Activated CD4-positive, alpha-beta T cell treated with anti-CD3 and anti-CD28 coated beads for 24 hours (primary cell): Measurements from ENCODE around the gene POU6F2.
"Not testable (repeated sequence)": the region's sequence is repeated elsewhere in the genome, so short reads cannot be mapped to it uniquely, and the experiment has no call there.

Experiments used
- DNase-seq, 2 donors: peaks; one replicate each; pipeline ENCODE4 v3.0.0-alpha.2; 2020; ENCODE audit warnings: low read depth in 2 of 2

The POU6F2 gene, protein sequence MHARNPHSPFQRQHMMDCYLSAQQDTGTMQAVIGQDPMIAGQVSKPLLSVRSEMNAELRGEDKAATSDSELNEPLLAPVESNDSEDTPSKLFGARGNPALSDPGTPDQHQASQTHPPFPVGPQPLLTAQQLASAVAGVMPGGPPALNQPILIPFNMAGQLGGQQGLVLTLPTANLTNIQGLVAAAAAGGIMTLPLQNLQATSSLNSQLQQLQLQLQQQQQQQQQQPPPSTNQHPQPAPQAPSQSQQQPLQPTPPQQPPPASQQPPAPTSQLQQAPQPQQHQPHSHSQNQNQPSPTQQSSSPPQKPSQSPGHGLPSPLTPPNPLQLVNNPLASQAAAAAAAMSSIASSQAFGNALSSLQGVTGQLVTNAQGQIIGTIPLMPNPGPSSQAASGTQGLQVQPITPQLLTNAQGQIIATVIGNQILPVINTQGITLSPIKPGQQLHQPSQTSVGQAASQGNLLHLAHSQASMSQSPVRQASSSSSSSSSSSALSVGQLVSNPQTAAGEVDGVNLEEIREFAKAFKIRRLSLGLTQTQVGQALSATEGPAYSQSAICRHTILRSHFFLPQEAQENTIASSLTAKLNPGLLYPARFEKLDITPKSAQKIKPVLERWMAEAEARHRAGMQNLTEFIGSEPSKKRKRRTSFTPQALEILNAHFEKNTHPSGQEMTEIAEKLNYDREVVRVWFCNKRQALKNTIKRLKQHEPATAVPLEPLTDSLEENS

DNA sequence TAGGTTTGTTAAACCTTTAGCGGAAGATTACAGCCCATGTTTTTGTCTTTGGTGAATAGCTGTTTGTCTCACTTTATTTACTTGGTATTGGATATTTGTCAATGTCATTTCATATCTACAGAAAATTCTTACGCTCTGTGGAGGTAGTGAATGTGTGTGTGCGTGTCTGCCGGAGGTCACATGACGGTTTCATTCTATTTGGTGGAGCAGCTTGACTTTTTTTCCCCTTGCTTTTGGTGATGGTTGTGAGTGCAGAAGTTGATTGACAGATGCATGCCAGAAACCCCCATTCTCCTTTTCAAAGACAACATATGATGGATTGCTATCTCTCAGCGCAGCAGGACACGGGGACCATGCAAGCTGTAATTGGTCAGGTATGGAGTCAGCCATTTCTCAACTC is at the start of gene POU6F2:
POU6F2 (plus strand) TSS at position 225 of the 400 bp plus-strand sequence; CDS start at position 270, 45 bp downstream.
- DNase-seq: no peak

DNA sequence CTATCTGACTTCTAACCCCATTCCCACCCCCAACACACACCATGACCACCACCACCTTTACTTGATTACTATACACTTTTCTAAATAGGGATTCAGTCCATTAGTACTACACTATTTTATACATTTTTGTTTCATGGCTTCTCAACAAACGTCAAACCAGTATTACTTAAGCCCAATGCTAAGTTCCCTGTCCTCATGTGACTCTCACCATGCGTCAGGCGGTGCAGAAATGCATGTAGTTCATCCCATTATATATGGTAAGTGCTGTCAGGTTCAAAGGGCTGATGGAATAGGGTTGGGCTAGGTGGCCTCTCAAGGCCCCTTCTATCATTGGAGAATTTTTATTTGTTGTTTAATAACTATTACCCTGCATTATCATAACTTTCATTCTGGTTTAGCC is 49.2 kb upstream of the POU6F2 start:
- no peak for DNase-seq

GRCh38 chr7:38929460-38930171 is 48.1 kb upstream of the POU6F2 start:
- DNase-seq: no peak

GRCh38 chr7:38932509-38933168 is 45.1 kb upstream of the POU6F2 start:
- DNase-seq: peak; percentile 20 to 38

GRCh38 chr7:38934051-38934450 is 43.7 kb upstream of the POU6F2 start:
- no peak for DNase-seq

- no peak for DNase-seq
These were observed 43.2 kb upstream of the POU6F2 start for GRCh38 chr7:38934536-38934935.

DNA sequence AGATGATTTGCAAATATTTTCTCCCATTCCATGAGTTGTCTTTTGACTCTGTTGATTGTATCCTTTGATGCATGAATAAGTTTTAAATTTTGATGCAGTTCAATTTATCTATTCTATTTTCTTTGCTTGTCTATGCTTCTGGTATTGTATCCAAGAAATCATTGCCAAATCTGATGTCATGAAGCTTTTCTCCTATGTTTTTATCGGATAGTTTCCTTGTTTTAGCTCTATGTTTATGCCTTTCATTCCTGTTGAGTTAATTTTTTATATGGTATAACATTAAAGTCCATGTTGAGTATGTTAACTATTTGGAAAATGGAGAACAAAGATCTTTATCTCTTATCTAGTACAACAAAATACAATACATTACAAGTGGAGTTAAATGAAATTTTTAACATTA is 41.1 kb upstream of the POU6F2 start:
- DNase-seq: no peak

DNA sequence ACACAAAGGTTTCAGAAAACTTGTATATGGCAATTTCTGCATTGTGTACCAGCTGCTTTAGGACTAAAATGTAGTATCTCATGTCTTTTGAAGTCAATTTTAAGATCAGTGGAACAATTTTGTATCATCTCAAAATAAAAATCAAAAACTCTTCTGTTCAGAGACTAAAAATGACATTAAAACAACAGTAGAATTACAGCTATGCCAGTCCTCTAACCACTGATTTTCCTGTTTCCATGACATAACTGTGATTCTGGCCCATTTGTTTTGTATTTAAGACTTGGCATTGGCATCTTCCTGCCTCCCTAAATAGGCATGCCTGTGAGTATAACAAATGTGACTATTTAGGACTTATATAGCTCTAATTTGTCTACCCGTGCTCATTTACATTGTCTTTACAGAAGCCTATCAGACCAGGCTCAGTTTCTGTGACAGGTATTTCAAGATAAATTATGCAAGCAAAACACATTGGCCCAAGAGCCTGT is 39.7 kb upstream of the POU6F2 start:
- DNase-seq: no peak

GRCh38 chr7:38938589-38938988 is 39.1 kb upstream of the POU6F2 start:
- no peak for DNase-seq

DNA sequence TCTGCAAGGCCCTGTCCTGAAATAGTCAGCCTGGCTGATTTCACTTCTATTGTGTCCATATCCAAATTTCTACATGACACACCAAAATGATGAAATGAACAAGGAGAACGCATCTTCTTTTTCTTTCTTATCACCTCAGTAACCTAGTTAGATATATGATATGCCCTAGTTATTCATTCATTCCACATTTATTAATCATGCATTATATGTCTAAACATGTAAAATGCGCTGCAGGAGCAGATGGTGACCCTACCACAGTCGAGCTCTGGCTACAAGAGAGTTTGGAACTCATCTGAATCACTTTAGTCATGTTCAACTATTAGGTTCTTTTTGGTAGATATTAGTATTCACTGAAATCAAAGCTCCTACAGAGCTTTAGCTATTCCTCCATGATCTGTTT is 36.9 kb upstream of the POU6F2 start:
- no peak for DNase-seq

- no peak for DNase-seq
These were observed 35.2 kb upstream of the POU6F2 start for GRCh38 chr7:38942431-38943051.

GRCh38 chr7:38947541-38947940 is 30.2 kb upstream of the POU6F2 start:
- not testable (repeated sequence) for DNase-seq

- DNase-seq: no peak
These were observed 27.4 kb upstream of the POU6F2 start for GRCh38 chr7:38950309-38950708.

DNA sequence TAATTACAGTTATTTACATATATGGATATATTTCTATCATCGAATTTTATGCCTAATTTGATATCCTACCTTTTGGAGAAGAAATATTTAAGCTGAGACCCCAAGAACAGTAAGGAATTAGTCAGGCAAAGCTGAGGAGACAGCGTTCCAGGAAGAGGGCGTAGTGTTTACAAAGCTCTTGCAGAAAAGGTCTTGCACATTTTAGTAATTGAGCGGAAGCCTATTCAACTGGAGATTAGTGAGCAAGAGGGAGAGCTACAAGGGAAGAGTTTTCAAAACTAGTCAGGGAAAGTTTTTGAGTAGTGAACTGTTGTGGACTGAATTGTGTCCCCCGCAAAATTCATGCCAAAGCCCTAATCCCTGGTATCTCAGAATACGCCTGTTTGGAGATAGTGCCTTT is 26.5 kb upstream of the POU6F2 start:
- no peak for DNase-seq

GRCh38 chr7:38953227-38953626 is 24.5 kb upstream of the POU6F2 start:
- no peak for DNase-seq

DNA sequence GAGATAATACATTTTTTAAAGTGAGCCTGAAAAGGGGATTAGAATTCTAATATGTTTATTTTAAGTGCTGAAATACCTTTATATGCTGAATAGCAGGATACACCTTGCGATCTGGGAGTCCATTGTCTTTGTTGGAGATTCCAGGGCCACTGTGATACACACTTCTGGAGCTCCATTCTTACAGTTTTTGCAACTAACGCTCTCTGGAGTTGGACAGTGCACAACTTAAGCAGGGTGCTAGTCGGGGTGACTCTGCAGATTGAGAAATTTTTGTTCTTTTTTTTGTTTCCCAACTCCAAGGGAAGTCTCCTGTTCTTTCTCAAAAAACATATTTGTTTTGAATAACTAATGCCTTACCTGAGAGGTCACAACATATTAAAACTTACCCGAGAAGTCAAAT is 23.7 kb upstream of the POU6F2 start:
- DNase-seq: no peak

- DNase-seq: no peak
These were observed 21.8 kb upstream of the POU6F2 start for GRCh38 chr7:38955892-38956291.

DNA sequence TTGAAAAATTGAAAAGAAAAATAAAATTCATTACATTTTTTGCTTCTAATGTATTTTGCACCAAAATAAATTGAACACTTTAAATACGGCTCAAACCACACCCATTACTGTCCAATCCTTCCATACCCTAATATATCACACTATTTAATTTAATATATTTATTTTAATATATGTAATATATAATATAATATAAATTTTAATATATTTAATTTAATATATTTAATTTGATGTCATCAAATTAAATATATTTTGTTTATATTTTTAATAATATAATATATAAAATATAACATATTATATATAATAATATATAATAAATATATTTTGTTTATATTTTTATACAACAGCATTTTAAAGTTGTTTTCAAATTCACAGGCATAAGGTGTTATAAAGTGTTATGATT is 15.7 kb upstream of the POU6F2 start:
- DNase-seq: no peak

DNA sequence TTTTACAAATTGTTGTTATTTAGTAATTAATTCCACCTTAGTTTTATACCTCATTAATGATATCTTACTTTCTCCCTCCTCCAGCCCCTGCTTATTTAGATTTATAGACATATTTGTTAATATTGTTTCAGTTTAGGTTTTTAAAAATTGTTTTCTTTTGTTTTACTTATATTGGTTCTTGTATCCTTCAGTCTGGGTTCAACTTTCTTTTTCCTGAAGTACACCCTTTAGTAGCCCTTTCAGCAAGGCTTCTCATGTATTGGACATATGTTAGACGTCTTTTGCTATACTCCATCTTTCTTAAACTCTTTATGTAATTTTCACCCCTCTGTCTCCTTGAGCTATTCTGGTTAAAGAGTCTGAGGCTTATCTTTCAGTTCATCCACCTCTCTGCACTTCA is 12.8 kb upstream of the POU6F2 start:
- no peak for DNase-seq

- DNase-seq: no peak
These were observed 3.9 kb upstream of the POU6F2 start for GRCh38 chr7:38973760-38974159.

DNA sequence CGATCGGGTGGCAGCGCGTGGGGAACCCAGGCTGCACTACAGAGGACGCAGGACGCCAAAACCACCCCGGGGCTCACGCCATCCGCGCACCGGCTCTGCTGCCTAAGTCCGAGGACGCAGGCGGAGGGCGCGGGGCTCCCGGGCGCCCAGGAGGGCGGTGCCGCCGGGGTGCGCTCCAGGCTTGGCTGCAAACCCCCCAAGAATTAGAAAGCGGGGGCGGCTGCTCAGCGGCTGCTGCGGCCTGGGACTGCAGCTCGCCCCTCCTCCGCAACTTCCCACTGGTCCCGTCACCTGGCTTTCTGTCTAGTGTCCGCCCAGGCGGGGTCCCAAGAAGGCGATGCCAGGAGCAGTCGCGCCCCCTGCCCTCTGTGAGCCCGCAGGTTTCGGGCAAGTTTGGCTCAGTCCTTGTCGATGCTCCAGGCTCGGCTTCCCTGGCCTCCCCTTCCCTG is 1.7 kb upstream of the POU6F2 start:
- DNase-seq: no peak
